ENCODE data around the gene TIGD4.

The TIGD4 gene

DNA sequence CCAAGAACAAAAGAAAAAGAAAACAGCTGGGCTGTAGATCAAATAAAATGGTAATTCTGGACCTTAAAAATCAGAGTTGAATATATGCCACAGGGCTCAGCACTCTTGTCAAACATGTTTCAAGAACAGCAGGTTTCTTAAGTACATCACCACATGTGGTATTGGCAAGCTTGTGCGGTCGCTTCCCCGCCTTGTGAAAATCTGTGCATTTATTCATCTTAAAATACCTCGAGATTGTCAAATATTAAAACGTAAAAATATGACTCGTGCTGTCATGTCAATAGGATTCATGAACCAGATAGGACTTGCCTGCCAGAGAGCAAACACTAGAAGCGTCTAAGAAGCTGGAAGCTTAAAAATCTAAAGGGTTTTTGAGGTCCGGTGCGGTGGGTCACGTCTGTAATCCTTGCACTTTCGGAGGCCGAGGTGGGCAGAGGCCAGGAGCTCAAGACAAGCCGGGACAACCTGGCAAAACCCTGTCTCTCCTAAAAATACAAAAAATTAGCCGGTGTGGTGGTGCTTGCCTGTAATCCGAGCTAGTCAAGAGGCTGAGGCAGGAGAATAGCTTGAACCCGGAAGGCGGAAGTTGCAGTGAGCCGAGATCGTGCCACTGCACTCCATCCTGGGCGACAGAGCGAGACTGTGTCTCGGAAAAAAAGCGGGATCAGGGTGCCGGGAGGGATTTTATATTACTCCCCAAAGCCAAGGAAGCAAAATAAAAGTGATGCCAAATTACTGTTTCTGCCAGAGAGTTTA, 59.6 kb downstream of the TIGD4 start:
- TF ChIP-seq, protein P1, sequence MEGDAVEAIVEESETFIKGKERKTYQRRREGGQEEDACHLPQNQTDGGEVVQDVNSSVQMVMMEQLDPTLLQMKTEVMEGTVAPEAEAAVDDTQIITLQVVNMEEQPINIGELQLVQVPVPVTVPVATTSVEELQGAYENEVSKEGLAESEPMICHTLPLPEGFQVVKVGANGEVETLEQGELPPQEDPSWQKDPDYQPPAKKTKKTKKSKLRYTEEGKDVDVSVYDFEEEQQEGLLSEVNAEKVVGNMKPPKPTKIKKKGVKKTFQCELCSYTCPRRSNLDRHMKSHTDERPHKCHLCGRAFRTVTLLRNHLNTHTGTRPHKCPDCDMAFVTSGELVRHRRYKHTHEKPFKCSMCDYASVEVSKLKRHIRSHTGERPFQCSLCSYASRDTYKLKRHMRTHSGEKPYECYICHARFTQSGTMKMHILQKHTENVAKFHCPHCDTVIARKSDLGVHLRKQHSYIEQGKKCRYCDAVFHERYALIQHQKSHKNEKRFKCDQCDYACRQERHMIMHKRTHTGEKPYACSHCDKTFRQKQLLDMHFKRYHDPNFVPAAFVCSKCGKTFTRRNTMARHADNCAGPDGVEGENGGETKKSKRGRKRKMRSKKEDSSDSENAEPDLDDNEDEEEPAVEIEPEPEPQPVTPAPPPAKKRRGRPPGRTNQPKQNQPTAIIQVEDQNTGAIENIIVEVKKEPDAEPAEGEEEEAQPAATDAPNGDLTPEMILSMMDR (IDR thresholded peaks at IDR 0.05; ENCODE audit: control extremely low read depth, extremely low read depth, low read depth, missing control alignments): no peak
- CTCF ChIA-PET: interaction anchor here (1.0 to 1.9 kb wide), 5 partner anchors 10 to 312 kb away, joined by 3 to 8 read pairs (median 4); no protein-coding TSS in a partner anchor
- DNase-seq (ENCODE audit: extremely low spot score): no peak
- POLR2A ChIA-PET: no interaction called here
